Progenitor cell of endocrine pancreas (in vitro differentiated cells): Measurements from ENCODE around the gene FURIN. TPM values are rescaled to one million over a fixed set of nuclear protein-coding genes. Genes with fewer than 3 reads are reported as not detected.

Source experiments
- DNase-seq: peaks from one replicate; pipeline ENCODE4 v3.0.0; 2021; ENCODE audit warnings: low spot score; ENCODE audit not compliant: unreplicated experiment
- H3K27ac Mint-ChIP-seq: 2 replicates; pipeline ENCODE4 v1.8.0; 2021; ENCODE audit warnings: mild to moderate bottlenecking, moderate library complexity, mixed read lengths
- H3K27me3 Mint-ChIP-seq: 2 replicates; pipeline ENCODE4 v1.8.0; 2021; ENCODE audit warnings: mixed read lengths
- H3K36me3 Mint-ChIP-seq: 2 replicates; pipeline ENCODE4 v1.8.0; 2022; ENCODE audit warnings: mixed read lengths; ENCODE audit not compliant: insufficient read depth
- H3K4me1 Mint-ChIP-seq: 2 replicates; pipeline ENCODE4 v1.8.0; 2021; ENCODE audit warnings: low read depth, mixed read lengths
- H3K4me3 Mint-ChIP-seq: 2 replicates; pipeline ENCODE4 v1.8.0; 2021; ENCODE audit warnings: low read depth, mild to moderate bottlenecking, moderate library complexity, mixed read lengths
- H3K9me3 Mint-ChIP-seq: 2 replicates; pipeline ENCODE4 v1.8.0; 2021; ENCODE audit warnings: low read depth, mixed read lengths
- total RNA-seq: library from RNA; stranded (reverse); gene quantifications from 2 replicates; pipeline ENCODE4 v1.2.1, GENCODE V29; 2021
- TF ChIP-seq, protein P1 (sequence below): fragments of 200-600 bp; sonication (generic); IDR thresholded peaks from one replicate; pipeline ENCODE4 v1.5.0; 2021; ENCODE audit warnings: antibody characterized with exemption, mild to moderate bottlenecking; ENCODE audit not compliant: unreplicated experiment

Gene FURIN
- total RNA-seq, 1 donor from 2014 or later: 64.8 TPM

DNA sequence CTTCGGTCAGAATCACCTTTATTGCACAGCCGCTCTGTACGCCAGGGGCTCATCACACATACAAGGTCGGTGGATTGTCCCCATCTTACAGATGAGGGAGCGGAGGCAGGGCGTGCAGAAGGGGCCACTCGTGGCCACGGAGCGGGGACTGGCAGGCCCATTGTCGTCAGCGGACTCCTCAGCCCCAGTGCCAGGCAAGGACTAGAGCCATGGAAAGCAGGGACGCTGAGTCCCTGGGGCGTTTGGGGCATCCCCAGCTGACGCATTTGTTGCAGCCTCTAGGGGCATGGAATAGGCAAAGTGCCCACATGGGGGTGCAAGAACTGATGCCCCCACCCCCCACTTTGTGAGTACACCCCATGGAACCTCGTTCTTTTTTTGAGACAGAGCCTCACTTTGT is 29.8 kb upstream of the FURIN start:
- Mint-ChIP-seq H3K27ac (no peak overlapping the region), H3K4me1 (peaks cover 2% of the 10 kb centered on the region), H3K9me3 (no peaks in the 10 kb centered on the region), H3K27me3 (no peaks in the 10 kb centered on the region), H3K4me3 (no peak overlapping the region), H3K36me3 (no peaks in the 10 kb centered on the region)
- no peak for DNase-seq
- TF ChIP-seq, protein P1, sequence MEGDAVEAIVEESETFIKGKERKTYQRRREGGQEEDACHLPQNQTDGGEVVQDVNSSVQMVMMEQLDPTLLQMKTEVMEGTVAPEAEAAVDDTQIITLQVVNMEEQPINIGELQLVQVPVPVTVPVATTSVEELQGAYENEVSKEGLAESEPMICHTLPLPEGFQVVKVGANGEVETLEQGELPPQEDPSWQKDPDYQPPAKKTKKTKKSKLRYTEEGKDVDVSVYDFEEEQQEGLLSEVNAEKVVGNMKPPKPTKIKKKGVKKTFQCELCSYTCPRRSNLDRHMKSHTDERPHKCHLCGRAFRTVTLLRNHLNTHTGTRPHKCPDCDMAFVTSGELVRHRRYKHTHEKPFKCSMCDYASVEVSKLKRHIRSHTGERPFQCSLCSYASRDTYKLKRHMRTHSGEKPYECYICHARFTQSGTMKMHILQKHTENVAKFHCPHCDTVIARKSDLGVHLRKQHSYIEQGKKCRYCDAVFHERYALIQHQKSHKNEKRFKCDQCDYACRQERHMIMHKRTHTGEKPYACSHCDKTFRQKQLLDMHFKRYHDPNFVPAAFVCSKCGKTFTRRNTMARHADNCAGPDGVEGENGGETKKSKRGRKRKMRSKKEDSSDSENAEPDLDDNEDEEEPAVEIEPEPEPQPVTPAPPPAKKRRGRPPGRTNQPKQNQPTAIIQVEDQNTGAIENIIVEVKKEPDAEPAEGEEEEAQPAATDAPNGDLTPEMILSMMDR: no peak

DNA sequence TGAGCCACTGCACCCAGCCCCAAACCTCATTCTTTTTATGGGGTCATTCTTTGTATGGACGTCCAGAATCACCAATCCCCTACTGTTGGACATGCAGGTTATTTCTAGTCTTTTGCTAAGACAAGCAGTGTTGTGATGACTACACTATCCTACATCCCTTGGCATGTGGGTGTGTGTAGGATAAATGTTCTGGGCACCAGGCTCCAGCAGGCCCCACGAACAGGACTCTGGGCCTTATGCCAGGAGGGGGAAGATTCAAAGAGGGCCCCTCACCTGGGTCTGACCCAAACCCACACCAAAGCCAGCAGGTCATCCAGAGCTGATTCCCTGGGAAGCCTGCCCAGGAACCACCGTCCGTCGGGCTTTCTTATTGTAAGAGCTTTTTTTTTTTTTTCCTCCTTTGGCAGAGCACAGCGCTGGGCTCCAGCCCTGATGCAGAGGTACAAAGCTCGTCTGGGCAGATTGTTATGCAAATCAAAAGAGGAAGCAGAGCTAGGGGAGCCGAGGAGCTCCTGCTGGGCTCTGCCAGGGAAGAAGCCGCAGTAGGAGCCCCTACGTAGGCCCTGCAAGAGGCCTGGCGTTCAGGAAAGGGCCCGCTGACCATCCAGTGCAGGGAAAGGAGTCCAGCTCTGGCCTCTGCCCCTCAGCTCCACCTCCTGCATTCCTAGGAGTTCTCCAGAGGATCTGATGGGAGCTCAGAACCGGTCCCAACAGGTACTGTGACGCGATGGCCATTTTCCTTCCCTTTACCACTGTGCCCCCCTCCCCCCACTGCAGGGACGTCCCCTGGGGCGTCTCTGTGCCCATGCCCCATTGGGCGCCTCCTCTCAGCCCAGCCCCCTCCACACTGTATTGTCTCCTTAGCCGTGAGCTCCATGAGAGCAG is 29.0 kb upstream of the FURIN start:
- peaks cover 2% of the 10 kb centered on the region for H3K4me1 Mint-ChIP-seq
- no peaks in the 10 kb centered on the region for H3K27me3 Mint-ChIP-seq
- H3K27ac Mint-ChIP-seq: peak overlapping the region; percentile 64
- H3K4me3 Mint-ChIP-seq: no peak overlapping the region
- TF ChIP-seq, protein P1: no peak
- DNase-seq: no peak
- H3K36me3 Mint-ChIP-seq: no peaks in the 10 kb centered on the region
- H3K9me3 Mint-ChIP-seq: no peaks in the 10 kb centered on the region

DNA sequence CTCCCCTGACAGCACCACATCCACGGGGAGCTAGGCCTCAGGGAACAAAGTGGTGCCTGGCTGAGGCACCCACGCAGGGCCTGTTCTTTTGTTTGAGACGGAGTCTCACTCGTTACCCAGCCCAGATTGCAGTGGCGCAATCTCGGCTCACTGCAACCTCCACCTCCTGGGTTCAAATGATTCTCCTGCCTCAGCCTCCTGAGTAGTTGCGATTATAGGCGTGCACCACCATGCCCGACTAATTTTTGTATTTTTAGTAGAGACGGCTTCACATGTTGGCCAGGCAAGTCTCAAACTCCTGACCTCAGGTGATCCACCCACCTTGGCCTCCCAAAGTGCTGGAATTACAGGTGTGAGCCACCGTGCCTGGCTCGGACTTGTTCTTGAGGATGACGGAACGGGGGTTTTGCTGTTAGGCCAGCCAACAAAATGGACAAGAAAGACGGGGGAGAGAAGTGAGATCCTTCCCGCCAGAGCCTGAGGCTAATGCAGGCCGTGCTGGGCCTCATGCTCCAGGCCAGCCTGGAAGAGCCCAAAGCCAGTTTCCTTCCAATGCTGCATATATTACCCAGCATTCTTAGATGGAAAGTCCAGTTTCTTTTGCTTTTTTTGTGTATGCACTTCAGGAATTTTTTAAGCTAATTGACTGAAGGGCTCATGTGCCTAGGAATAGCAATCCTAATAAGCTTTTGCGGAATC is 28.1 kb upstream of the FURIN start:
- no peak overlapping the region for H3K4me3 Mint-ChIP-seq
- peaks cover 2% of the 10 kb centered on the region for H3K4me1 Mint-ChIP-seq
- TF ChIP-seq, protein P1: no peak
- no peak for DNase-seq
- peak overlapping the region; percentile 64 for H3K27ac Mint-ChIP-seq
- no peaks in the 10 kb centered on the region for H3K9me3 Mint-ChIP-seq
- H3K36me3 Mint-ChIP-seq: no peaks in the 10 kb centered on the region
- H3K27me3 Mint-ChIP-seq: no peaks in the 10 kb centered on the region

DNA sequence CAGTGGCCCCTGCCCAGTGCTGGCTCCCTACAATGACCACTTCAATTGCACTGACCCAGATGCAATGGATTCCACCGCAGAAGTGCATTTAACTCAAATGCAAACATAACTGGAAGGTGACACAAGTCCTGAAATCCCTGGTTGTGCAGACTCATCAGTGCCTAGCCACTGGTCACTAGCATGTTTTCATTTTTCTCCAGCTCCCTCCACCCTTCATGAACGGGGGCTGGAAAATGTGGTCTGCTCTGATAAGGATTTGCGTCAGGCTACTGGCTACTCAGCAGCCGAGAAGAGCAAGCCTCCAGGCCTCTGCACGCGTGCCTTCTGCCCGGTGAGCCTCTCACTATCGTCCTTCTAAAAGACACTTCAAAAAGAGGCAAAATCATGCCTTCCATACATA is 27.4 kb upstream of the FURIN start:
- Mint-ChIP-seq H3K4me1 (peaks cover 2% of the 10 kb centered on the region), H3K4me3 (no peak overlapping the region), H3K9me3 (no peaks in the 10 kb centered on the region), H3K27me3 (no peaks in the 10 kb centered on the region), H3K36me3 (no peaks in the 10 kb centered on the region), H3K27ac (no peak overlapping the region)
- no peak for DNase-seq
- TF ChIP-seq, protein P1: no peak

DNA sequence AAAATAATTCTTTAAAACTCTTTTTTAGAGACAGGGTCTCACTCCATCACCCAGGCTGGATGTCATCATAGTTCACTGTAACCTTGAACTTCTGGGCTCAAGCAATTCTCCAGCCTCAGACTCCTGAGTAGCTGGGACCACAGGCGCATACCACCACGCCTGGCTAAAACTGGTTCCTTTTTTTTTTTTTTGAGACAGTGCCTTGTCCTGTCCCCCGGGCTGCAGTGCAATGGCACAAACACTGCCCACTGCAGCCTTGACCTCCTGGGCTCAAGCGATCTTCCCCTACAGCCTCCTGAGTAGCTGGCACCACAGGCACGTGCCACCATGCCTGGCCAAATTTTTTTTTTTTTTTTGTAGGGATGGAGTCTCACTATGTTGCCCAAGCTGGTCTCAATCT is 23.7 kb upstream of the FURIN start:
- no peaks in the 10 kb centered on the region for H3K36me3 Mint-ChIP-seq
- H3K27ac Mint-ChIP-seq: no peak overlapping the region
- H3K9me3 Mint-ChIP-seq: no peaks in the 10 kb centered on the region
- H3K27me3 Mint-ChIP-seq: no peaks in the 10 kb centered on the region
- H3K4me1 Mint-ChIP-seq: no peaks in the 10 kb centered on the region
- DNase-seq: no peak
- TF ChIP-seq, protein P1: no peak
- no peak overlapping the region for H3K4me3 Mint-ChIP-seq
